ENCODE data around the gene MCM5. TPM values are rescaled to one million over a fixed set of nuclear protein-coding genes. Genes with fewer than 3 reads are reported as not detected.
A peak's percentile ranks its signal among the peaks of the same experiment; 100 is the strongest.

Gene MCM5
- total and polyA plus RNA-seq, 2 experiments from 2014 or later, result 26.2 to 82.1 TPM

DNA sequence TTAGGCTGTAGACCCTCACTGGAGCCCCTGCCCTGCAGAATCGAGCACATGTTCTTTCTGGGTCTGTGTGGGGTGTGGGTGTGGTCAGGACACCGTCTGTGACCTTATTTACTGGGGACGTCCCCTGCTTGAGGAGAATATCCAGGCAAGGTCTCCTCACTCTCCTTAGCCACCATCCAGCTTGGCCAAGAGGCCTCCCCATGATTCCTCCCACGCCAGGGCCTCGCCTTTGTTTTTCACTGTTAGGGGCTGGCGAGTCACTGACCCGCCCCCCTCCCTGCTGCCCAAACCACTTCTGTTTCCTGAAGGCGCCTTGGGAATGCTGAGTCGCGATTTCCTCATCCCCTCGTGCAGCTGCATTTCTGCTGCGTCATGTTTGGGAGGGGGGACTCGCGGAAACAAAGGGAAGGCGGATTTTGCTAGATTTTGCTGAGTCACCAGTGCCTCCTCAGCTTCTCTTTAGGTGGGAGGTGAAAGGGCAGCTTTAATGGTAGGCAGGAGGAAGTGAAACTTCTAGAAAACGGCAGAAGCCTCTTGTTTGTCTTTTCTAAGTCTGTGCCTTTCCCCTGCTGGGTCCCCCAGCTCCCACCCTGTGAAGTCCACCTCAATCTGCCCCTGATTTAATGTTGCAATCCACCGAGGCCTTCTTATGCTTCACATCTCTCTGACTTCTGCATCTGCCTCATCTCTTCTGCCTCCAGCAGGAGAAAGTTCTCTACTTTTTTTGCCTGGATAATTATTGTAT is 23.0 kb upstream of the MCM5 start:
- peak; percentile 90 to 100 for DNase-seq (ENCODE audit: low read depth in 1 of 2, low spot score in 1 of 2)
- no peak overlapping the region for H3K4me3 ChIP-seq
- no peaks in the 10 kb centered on the region for H3K9me3 ChIP-seq (ENCODE audit: low read depth)
- H3K27ac ChIP-seq, result peak overlapping the region; percentile 3
- no peaks in the 10 kb centered on the region for H3K27me3 ChIP-seq
- no peaks in the 10 kb centered on the region for H3K36me3 ChIP-seq
- TF ChIP-seq CTCF (IDR thresholded peaks at IDR 0.05; ENCODE audit: low read depth, low read length), result no peak
- H3K4me1 ChIP-seq (ENCODE audit: low read depth), result peaks cover 13% of the 10 kb centered on the region

- peaks cover 13% of the 10 kb centered on the region for H3K4me1 ChIP-seq (ENCODE audit: low read depth)
- no peak overlapping the region for H3K27ac ChIP-seq
These were observed 22.2 kb upstream of the MCM5 start for GRCh38 chr22:35377735-35378134.

DNA sequence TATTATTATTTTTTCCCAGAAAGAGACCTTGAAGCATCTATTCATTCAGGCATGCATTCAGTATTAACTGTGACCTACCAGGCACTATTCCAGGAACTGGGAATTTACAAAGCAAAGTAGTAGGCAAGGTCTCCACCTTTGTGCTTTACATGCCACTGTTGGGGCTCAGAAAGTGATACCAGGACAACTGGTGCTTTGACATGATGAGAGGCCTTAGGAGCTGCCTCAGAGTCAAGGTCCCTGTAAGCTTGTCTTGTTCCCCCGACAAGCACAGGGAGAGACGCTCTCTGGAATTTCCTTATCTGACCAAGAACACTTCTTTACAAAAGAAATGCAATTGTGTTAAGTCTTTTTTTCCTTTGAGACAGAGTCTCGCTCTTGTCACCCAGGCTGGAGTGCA is 21.3 kb upstream of the MCM5 start:
- no peaks in the 10 kb centered on the region for H3K27me3 ChIP-seq
- no peak overlapping the region for H3K27ac ChIP-seq
- no peak overlapping the region for H3K4me3 ChIP-seq
- H3K36me3 ChIP-seq, result no peaks in the 10 kb centered on the region
- no peaks in the 10 kb centered on the region for H3K9me3 ChIP-seq (ENCODE audit: low read depth)
- DNase-seq (ENCODE audit: low read depth in 1 of 2, low spot score in 1 of 2), result peak in 1 of 2 donors; percentile 20
- no peak for TF ChIP-seq CTCF (IDR thresholded peaks at IDR 0.05; ENCODE audit: low read depth, low read length)
- H3K4me1 ChIP-seq (ENCODE audit: low read depth), result peaks cover 13% of the 10 kb centered on the region

More at GRCh38 chr22:35377735-35378134, 22.2 kb upstream of the MCM5 start:
- Histone ChIP-seq H3K27me3 (no peaks in the 10 kb centered on the region), H3K9me3 (ENCODE audit: low read depth) (no peaks in the 10 kb centered on the region), H3K36me3 (no peaks in the 10 kb centered on the region), H3K4me3 (no peak overlapping the region)
- DNase-seq (ENCODE audit: low read depth in 1 of 2, low spot score in 1 of 2), result no peak
- no peak for TF ChIP-seq CTCF (IDR thresholded peaks at IDR 0.05; ENCODE audit: low read depth, low read length)

GRCh38 chr22:35379146-35379993 is 20.6 kb upstream of the MCM5 start:
- Histone ChIP-seq H3K4me1 (ENCODE audit: low read depth) (peaks cover 13% of the 10 kb centered on the region), H3K27me3 (no peaks in the 10 kb centered on the region), H3K27ac (no peak overlapping the region), H3K36me3 (no peaks in the 10 kb centered on the region), H3K4me3 (no peak overlapping the region), H3K9me3 (ENCODE audit: low read depth) (no peaks in the 10 kb centered on the region)
- DNase-seq (ENCODE audit: low read depth in 1 of 2, low spot score in 1 of 2), result no peak
- no peak for TF ChIP-seq CTCF (IDR thresholded peaks at IDR 0.05; ENCODE audit: low read depth, low read length)

DNA sequence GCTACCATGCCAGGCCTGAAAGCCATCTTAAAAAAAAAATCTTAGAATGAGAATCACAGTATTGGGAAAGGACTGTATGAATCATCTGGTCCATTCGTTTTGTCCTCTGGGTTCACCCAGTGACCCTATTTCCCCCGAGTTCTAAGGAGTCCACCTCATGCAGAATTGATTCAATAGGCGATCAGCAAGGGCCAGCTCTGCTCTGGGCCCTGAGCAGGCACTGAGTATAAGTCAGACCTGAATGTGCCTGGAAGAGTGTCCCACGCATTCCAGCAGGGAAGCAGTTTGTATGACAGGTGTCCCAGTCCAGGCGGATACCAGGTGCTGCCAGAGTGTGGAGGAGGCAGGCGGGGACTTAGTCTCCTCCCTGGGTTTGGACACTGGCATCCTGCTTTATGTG is 19.9 kb upstream of the MCM5 start:
- H3K9me3 ChIP-seq (ENCODE audit: low read depth), result no peaks in the 10 kb centered on the region
- H3K27me3 ChIP-seq, result no peaks in the 10 kb centered on the region
- no peak for TF ChIP-seq CTCF (IDR thresholded peaks at IDR 0.05; ENCODE audit: low read depth, low read length)
- no peak overlapping the region for H3K4me3 ChIP-seq
- H3K36me3 ChIP-seq, result no peaks in the 10 kb centered on the region
- H3K4me1 ChIP-seq (ENCODE audit: low read depth), result peaks cover 13% of the 10 kb centered on the region
- DNase-seq (ENCODE audit: low read depth in 1 of 2, low spot score in 1 of 2), result no peak
- H3K27ac ChIP-seq, result no peak overlapping the region
